Embryonic facial prominence (tissue), 1 donor: Measurements from ENCODE around the gene VPS52.

ENCODE experiments used
- DNase-seq: peaks from one replicate; pipeline ENCODE4 v3.0.0-alpha.2; 2016; ENCODE audit errors: extremely low spot score

VPS52 gene

DNA sequence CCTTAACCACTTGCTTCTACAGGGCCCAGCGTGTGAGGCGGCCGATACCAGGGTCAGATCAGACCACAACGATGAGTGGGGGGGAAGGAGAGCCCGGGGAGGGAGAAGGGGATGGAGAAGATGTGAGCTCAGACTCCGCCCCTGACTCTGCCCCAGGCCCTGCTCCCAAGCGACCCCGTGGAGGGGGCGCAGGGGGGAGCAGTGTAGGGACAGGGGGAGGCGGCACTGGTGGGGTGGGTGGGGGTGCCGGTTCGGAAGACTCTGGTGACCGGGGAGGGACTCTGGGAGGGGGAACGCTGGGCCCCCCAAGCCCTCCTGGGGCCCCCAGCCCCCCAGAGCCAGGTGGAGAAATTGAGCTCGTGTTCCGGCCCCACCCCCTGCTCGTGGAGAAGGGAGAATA is 60.5 kb downstream of the VPS52 start:
- no peak for DNase-seq

DNA sequence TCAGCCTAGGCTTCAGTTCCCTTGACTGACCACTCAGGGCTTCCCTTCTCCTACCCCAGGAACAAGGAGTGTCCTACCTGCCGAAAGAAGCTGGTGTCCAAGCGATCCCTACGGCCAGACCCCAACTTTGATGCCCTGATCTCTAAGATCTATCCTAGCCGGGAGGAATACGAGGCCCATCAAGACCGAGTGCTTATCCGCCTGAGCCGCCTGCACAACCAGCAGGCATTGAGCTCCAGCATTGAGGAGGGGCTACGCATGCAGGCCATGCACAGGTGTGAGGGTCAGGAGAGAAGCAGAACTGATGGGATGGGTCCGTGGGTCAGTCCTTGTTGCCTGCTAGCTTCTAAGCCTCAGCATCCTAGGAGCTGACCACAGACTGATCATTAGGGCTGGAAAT is 61.8 kb downstream of the VPS52 start:
- DNase-seq: no peak

DNA sequence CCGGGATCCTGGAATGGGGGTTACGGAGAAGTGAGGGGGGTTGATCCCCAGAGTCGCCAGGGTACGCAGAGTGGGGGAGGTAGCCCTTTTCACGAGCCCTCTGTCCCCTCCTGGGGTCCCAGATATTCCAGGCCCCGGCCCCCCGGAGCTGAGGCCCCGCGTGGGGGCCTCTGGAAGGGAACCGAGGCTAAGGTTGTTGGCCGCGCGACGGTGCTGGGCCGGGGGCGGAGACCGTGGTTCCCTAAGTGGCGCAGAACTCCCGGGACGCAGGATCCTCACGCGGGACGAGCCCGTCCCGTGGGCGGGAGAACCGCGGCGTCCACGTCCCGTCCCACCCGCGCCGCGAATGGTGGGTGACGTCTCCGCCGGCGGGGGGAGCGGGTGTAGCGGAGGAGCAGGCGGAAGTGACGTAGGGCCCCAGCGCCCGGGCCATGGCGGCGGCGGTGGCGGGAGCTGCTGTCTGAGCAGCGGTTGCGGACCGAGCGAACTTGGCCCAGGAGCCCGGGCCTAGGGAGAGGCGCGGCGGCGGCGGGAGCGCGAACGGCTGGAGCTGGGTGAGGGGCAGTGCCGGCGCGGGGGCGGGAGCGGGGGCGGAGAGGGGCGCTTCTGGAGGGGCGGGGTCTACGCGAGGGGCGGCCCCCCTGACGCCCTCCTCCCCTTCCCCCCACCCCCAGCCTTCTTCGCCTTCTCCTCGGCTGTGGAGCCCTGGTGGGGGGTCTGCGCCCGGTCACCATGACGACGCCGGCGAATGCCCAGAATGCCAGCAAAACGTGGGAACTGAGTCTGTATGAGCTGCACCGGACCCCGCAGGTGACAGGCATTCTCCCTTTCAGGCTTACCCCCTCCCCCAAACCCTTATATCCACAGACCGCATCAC is 63.3 kb downstream of the VPS52 start, which contains the start of gene RING1:
Gene RING1, plus strand, starts transcription at position 410 of the 877 bp plus-strand sequence. Its CDS starts 323 bp downstream, at position 733.
- peak; percentile 86 for DNase-seq

DNA sequence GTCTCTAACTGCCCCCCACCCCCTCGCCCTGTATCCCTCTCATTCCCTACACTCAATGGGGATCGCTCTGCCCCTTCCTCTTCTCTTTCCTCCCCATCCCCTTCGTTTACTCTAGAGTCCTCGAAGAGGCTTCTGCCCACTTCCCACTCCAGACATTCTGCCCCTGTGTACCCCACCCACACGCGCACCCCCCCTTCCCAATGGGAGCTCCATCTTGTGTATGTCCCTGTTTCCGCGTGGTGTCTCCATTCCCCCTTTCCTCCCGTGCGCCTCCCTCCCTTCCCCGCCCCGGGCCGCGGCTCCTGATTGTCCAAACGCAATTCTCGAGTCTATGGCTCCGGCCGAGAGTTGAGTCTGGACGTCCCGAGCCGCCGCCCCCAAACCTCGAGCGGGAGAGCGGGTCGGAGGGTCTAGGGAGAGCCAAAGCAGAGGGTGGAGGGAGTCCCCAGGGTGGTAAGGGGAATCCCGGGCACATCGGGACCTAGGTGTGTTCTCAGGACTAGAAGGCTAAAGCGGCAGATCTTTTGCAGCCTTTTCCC is 64.1 kb downstream of the VPS52 start:
- DNase-seq: no peak

DNA sequence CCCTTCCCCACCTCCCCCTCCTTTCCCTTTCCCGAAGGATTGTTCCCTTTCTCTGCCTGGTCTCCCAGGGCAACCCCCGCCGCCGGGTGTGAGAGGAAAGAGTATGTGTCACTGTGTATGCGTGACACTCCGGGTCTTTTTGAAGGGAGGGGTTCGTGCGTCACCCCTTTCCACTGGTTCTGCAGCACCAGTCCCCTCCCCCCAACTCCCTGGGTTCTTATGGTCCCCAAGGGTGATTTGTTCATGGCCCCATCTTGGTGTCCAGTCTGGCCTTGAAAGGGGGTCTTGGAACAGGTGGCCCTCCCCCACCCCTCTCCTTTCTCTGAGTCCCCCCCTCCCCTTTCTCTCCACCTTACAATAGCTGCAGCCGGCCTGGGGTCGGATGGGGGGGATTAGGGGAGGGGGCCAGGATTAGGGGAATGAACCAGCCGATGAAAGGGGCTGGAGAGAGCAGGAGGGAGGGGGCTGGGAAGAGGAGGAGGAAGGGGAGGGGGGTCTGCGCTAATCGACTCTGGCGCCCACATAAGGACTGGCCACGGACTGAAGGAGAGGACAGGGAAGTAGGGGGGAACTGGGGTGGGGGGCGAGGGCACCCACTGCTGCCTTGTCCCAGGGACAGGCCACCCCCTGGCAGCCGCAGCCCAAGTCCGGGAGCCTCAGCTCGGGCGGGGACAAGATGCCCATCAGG is 64.7 kb downstream of the VPS52 start:
- no peak for DNase-seq

DNA sequence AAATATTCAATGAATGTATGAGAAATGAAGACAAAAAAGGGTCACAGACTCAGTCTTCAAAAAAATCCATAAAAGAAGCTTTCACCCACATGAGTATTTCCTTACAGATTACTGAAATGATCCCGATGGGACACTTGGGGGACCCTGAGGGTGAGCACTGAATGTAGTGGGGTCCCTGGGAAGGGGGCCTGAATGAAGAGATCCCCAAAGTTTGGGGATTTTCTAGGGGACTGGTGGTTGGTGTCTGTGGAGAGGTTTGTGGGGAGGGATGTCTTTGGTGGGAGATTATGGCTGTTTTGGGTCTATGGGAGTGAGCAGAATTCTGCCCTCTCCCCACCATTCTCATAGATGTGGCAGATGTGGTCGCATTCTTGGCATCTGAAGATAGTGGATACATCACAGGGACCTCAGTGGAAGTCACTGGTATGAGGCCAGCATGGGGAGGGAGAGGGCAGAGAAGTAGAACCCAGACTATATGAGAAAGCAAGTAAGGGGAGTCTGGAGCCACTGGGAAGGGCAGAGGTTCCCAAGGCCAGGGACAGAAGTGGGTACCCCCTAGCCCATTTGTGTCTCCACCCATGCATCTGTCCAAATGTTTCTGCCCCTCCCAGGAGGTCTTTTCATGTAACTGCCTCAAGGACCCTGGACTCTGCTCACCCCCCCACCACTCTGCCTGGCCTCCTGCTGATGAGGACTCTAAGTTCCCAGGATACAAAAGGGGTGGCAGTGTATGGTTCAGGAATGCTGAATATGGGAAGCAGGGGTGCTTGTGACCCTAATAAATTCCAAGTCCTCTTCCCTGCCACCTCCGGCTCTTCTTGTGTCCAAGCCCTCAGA is 65.4 kb downstream of the VPS52 start:
- DNase-seq: no peak

DNA sequence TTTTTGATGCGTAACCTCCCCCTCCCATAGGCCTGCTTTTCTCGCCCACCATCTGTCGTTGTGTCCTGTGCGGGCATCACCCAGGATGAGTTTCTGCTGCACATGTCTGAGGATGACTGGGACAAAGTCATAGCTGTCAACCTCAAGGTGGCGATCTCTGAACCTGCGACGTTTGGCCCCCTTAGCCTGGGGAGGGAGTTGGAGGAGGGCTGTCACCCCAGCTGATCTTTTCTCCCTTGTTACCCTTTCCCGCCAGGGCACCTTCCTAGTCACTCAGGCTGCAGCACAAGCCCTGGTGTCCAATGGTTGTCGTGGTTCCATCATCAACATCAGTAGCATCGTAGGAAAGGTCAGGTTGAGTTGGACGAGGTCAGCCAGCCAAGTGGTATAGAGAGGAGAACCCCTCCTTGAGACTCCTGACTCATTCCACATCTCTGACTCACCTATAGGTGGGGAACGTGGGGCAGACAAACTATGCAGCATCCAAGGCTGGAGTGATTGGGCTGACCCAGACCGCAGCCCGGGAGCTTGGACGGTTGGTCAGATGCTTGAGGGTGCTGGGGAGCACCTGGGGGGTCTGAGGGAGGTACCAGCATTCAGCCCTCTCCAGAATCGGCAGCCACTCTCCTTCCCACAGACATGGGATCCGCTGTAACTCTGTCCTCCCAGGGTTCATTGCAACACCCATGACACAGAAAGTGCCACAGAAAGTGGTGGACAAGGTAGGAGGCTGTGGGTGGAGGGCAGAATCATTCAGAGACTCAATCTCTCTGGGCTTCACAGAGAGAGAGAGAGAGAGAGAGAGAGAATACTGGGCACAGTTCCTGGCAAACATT is 66.3 kb downstream of the VPS52 start:
- DNase-seq: no peak

DNA sequence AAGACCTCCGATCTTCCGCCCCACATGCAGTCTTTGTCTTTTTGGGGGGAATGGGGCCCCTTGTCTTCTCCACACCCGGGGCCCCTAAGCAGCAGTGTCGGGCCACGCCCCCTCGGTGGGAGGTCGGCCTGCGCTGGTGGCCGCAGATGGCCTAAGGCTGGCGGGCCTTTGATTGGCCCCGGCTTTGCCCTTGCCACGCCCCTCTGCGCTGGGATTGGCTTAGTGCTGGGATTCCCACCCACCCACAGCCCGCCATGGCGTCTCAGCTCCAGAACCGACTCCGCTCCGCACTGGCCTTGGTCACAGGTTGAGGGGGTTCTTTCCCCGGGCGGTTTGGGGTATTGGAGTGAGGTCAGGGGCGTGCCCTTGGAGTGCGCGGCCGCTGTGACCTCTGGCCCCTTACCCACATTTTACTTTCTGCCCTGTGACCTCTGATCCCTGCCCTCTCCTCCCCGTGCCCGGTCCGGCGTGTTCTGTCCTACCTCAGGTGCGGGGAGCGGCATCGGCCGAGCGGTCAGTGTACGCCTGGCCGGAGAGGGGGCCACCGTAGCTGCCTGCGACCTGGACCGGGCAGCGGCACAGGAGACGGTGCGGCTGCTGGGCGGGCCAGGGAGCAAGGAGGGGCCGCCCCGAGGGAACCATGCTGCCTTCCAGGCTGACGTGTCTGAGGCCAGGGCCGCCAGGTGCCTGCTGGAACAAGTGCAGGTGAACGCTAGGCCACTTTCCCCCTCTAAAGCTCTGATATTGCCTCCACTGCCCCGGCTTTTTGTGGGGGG is 67.1 kb downstream of the VPS52 start, which contains the start of gene HSD17B8:
Gene HSD17B8, plus strand, starts transcription at position 241 of the 776 bp plus-strand sequence. Its CDS starts 14 bp downstream, at position 255.
- peak; percentile 68 for DNase-seq

DNA sequence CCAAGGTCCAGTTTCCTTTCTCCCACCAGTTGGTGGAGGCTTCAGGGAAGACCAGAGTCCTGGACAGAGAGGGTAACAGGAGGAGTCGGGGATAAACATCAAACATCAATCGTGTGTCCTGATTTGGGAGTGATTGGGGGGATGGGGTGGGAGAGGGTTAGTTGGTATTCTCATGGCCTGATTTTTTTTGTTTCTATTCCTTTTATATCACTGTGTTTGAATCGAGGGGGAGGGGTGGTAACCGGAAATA is 67.6 kb downstream of the VPS52 start:
- DNase-seq: no peak

DNA sequence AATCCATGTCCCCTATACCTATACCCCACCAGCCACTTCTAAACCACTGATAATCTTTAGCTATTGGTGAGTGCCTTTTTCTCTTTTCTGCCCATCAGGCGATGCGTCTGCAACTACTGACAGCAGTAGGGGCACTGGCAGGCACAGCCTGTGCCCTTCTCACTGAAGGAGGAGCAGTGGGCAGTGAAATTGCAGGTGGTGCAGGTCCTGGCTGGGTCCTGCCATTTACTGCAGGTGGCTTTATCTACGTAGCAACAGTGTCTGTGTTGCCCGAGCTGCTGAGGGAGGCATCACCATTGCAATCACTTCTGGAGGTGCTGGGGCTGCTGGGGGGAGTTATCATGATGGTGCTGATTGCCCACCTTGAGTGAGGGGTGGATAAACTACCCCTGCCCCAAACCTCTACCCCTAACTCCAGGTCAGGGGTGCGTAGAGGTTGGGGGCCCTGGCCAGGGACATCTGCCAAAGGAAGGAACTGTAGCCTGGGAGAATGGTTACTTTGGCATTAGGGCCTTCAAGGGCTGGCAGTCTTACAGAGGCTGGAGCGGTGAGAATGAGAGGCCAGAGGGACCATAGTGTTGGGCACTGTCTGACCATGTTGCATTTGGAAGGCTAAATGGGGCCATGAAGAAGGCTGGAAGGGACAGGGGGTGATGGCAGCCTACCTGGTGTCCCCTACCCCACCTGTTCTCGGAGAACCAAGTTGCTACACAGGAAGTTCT is 68.1 kb downstream of the VPS52 start:
- DNase-seq: no peak

DNA sequence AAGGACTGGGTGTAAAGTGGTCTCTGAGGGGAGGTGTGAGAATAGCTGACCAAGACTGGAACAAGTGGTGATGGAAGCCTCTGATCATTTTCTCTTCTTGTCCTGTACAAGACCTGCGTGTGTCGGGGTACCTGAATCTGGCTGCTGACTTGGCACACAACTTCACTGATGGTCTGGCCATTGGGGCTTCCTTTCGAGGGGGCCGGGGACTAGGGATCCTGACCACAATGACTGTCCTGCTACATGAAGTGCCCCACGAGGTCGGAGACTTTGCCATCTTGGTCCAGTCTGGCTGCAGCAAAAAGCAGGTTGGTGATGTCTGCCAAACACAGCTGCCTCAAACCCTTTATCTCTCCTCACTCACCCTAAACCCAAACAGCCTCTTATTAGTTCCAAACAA is 68.9 kb downstream of the VPS52 start:
- DNase-seq: no peak

DNA sequence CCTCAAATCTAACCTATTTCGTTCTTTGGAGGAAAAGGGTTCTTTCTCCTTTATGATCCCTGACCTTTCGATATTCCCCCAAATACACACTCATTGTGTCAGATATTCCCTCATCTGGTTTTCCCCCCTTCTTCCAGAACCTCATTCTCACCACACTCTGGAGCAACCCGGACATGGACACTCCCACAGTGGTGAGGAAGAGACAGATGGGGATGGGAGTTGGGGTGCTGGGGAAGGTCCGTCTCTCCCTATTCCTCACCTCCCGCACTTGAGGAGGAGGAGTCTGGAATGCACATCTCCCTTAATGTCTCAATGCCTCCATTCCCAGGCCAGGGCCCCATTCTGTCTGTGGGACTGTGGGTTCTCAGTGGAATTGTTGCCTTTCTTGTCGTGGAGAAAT is 69.7 kb downstream of the VPS52 start:
- DNase-seq: no peak

DNA sequence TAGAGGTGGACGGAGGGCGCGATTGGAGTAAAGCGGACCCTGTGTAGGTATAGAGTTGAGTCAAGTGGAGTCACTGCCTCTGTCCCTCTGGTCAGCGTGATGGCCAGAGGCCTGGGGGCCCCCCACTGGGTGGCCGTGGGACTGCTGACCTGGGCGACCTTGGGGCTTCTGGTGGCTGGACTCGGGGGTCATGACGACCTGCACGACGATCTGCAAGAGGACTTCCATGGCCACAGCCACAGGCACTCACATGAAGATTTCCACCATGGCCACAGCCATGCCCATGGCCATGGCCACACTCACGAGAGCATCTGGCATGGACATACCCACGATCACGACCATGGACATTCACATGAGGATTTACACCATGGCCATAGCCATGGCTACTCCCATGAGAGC is 70.5 kb downstream of the VPS52 start:
- DNase-seq: no peak
